ENCODE measurements around the gene MFNG.

GRCh38 chr22:37486224-37486845, at the start of gene MFNG:
- TF ChIP-seq CTCF (IDR thresholded peaks at IDR 0.05; ENCODE audit: poor library complexity, severe bottlenecking) (no peak), RAD21 (conservative IDR thresholded peaks at IDR 0.05) (no peak), TAF1 (IDR thresholded peaks at IDR 0.05; ENCODE audit: low read depth) (no peak)

Data from neural cell (in vitro differentiated cells).